ENCODE data around the gene MAP3K21.

- TF ChIP-seq, protein P1, sequence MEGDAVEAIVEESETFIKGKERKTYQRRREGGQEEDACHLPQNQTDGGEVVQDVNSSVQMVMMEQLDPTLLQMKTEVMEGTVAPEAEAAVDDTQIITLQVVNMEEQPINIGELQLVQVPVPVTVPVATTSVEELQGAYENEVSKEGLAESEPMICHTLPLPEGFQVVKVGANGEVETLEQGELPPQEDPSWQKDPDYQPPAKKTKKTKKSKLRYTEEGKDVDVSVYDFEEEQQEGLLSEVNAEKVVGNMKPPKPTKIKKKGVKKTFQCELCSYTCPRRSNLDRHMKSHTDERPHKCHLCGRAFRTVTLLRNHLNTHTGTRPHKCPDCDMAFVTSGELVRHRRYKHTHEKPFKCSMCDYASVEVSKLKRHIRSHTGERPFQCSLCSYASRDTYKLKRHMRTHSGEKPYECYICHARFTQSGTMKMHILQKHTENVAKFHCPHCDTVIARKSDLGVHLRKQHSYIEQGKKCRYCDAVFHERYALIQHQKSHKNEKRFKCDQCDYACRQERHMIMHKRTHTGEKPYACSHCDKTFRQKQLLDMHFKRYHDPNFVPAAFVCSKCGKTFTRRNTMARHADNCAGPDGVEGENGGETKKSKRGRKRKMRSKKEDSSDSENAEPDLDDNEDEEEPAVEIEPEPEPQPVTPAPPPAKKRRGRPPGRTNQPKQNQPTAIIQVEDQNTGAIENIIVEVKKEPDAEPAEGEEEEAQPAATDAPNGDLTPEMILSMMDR (IDR thresholded peaks at IDR 0.05; ENCODE audit: low read length) = no peak
- no peak for TF ChIP-seq EZH2 (optimal IDR thresholded peaks at IDR 0.05; ENCODE audit: low read depth, low read length)
These were observed 79.6 kb downstream of the MAP3K21 start for GRCh38 chr1:233406994-233407631.
